A673 (cell line): Measurements from ENCODE around the gene CIAO2A. TPM values are rescaled to one million over a fixed set of nuclear protein-coding genes. Genes with fewer than 3 reads are reported as not detected.

ENCODE experiments used
- BruUV-seq: library from RNA; stranded (reverse); fragments of 400-500 nt; replicated peaks from 2 replicates; lab custom pipeline; 2021; lab: Mats Ljungman, UMichigan
- CTCF ChIA-PET: fragments of 300-600 bp; sonication (Branson Sonifier 250); formaldehyde crosslinking; loops from one replicate; lab custom pipeline; 2022; ENCODE audit warnings: antibody characterized with exemption; lab: Charles Lee
- POLR2A ChIA-PET: fragments of 300-600 bp; sonication (Branson Sonifier 250); formaldehyde crosslinking; loops from one replicate; lab custom pipeline; 2022; ENCODE audit warnings: antibody characterized with exemption; ENCODE audit not compliant: low non-redundant PET; lab: Charles Lee
- DNase-seq: peaks from one replicate; pipeline ENCODE4 v3.0.0-alpha.2; 2015; ENCODE audit warnings: low spot score
- H3K27ac ChIP-seq: fragments of 200-600 bp; sonication (generic); 2 replicates; pipeline ENCODE4 v1.5.1; 2016; ENCODE audit warnings: mixed run types, low read depth, mild to moderate bottlenecking, mixed read lengths, antibody characterized with exemption, low read length; ENCODE audit not compliant: poor library complexity, severe bottlenecking
- H3K27me3 ChIP-seq: fragments of 200-600 bp; sonication (generic); replicated peaks from 2 replicates; pipeline ENCODE4 v1.6.1; 2017; ENCODE audit warnings: mixed run types, low read depth, mild to moderate bottlenecking, mixed read lengths, antibody characterized with exemption, low read length; ENCODE audit not compliant: insufficient read depth, poor library complexity
- H3K36me3 ChIP-seq: fragments of 200-600 bp; sonication (generic); 2 replicates; pipeline ENCODE4 v1.6.1; 2016; ENCODE audit warnings: mixed run types, mild to moderate bottlenecking, mixed read lengths, antibody characterized with exemption, low read length; ENCODE audit not compliant: insufficient read depth, poor library complexity, severe bottlenecking
- H3K4me1 ChIP-seq: fragments of 200-600 bp; sonication (generic); 2 replicates; pipeline ENCODE4 v1.6.1; 2017; ENCODE audit warnings: mixed run types, mild to moderate bottlenecking, mixed read lengths, antibody characterized with exemption, low read length; ENCODE audit not compliant: insufficient read depth, poor library complexity, severe bottlenecking
- H3K4me3 ChIP-seq: fragments of 200-600 bp; sonication (generic); 2 replicates; pipeline ENCODE4 v1.5.1; 2016; ENCODE audit warnings: low read depth, mixed run types, mild to moderate bottlenecking, mixed read lengths, low read length; ENCODE audit not compliant: poor library complexity, severe bottlenecking
- H3K9me3 ChIP-seq: fragments of 200-600 bp; sonication (generic); 2 replicates; pipeline ENCODE4 v1.6.1; 2016; ENCODE audit warnings: mixed run types, low read depth, mild to moderate bottlenecking, mixed read lengths, antibody characterized with exemption, low read length; ENCODE audit not compliant: poor library complexity, severe bottlenecking
- CTCF ChIP-seq: fragments of 300-800, 200-600 bp; sonication (generic); conservative IDR thresholded peaks from 2 replicates; pipeline ENCODE4 v1.5.1; 2017; ENCODE audit warnings: low read depth, mild to moderate bottlenecking, antibody characterized with exemption, low read length, moderate library complexity, mixed read lengths
- EZH2 ChIP-seq: fragments of 200-600 bp; sonication (generic); IDR thresholded peaks from 2 replicates; pipeline ENCODE4 v1.6.1; 2017; ENCODE audit warnings: borderline replicate concordance, low read depth, mild to moderate bottlenecking, mixed read lengths, antibody characterized with exemption, low read length; ENCODE audit not compliant: poor library complexity, severe bottlenecking
- intact Hi-C: fragments of 100-400 bp; cut with micrococcal nuclease; formaldehyde crosslinking; loops from one replicate; pipeline ENCODE4 v1.10.0; 2022; ENCODE audit not compliant: unreplicated experiment
- total RNA-seq: library from RNA; stranded (reverse); gene quantifications from 2 replicates; pipeline ENCODE4 v1.2.3, GENCODE V29; 2021

CIAO2A gene
- total RNA-seq, 1 experiment from 2014 or later = 75.6 TPM

- Histone ChIP-seq H3K27ac (no peak overlapping the region), H3K9me3 (no peaks in the 10 kb centered on the region), H3K36me3 (no peaks in the 10 kb centered on the region), H3K4me1 (peaks cover 6% of the 10 kb centered on the region), H3K27me3 (no peaks in the 10 kb centered on the region), H3K4me3 (no peak overlapping the region)
- DNase-seq = no peak
- ChIA-PET CTCF (no interaction called here), POLR2A (no interaction called here)
- TF ChIP-seq CTCF (no peak), EZH2 (no peak)
- intact Hi-C loops = no loop called here
- BruUV-seq = no TSS peak
Observed at GRCh38 chr15:64052925-64053491, 40.6 kb downstream of the CIAO2A start.

GRCh38 chr15:64051407-64052259 lies 42.0 kb downstream of the CIAO2A start:
- Histone ChIP-seq H3K27ac (no peak overlapping the region), H3K27me3 (no peaks in the 10 kb centered on the region), H3K4me3 (no peak overlapping the region), H3K9me3 (no peaks in the 10 kb centered on the region), H3K4me1 (peaks cover 10% of the 10 kb centered on the region), H3K36me3 (no peaks in the 10 kb centered on the region)
- BruUV-seq = no TSS peak
- CTCF ChIA-PET = no interaction called here
- TF ChIP-seq EZH2 (no peak), CTCF (no peak)
- no peak for DNase-seq
- POLR2A ChIA-PET = no interaction called here
- intact Hi-C loops = no loop called here

GRCh38 chr15:64051093-64051402 lies 42.6 kb downstream of the CIAO2A start:
- ChIA-PET CTCF (interaction anchor here (0.5 kb wide), 1 partner anchor 97 kb away, joined by 6 read pairs; no protein-coding TSS in a partner anchor), POLR2A (no interaction called here)
- H3K4me1 ChIP-seq = peaks cover 11% of the 10 kb centered on the region
- TF ChIP-seq CTCF (no peak), EZH2 (no peak)
- H3K27ac ChIP-seq = no peak overlapping the region
- no peaks in the 10 kb centered on the region for H3K9me3 ChIP-seq
- intact Hi-C loops = no loop called here
- no peak overlapping the region for H3K4me3 ChIP-seq
- H3K27me3 ChIP-seq = no peaks in the 10 kb centered on the region
- no peak for DNase-seq
- BruUV-seq = no TSS peak
- H3K36me3 ChIP-seq = no peaks in the 10 kb centered on the region
